HG03139 (cell line): Measurements from ENCODE around the gene RETREG3.
A peak's percentile ranks its signal among the peaks of the same experiment; 100 is the strongest.
"Not testable (repeated sequence)": the region's sequence is repeated elsewhere in the genome, so short reads cannot be mapped to it uniquely, and the experiment has no call there.

Source experiments
- ATAC-seq: cut with Tn5 transposase; IDR thresholded peaks from one replicate; pipeline ENCODE4 v1.9.1; 2021; ENCODE audit not compliant: unreplicated experiment

The RETREG3 gene, protein sequence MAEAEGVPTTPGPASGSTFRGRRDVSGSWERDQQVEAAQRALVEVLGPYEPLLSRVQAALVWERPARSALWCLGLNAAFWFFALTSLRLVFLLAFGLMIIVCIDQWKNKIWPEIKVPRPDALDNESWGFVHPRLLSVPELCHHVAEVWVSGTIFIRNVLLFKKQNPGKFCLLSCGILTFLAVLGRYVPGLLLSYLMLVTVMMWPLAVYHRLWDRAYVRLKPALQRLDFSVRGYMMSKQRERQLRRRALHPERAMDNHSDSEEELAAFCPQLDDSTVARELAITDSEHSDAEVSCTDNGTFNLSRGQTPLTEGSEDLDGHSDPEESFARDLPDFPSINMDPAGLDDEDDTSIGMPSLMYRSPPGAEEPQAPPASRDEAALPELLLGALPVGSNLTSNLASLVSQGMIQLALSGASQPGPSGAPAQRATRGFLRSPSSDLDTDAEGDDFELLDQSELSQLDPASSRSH

DNA sequence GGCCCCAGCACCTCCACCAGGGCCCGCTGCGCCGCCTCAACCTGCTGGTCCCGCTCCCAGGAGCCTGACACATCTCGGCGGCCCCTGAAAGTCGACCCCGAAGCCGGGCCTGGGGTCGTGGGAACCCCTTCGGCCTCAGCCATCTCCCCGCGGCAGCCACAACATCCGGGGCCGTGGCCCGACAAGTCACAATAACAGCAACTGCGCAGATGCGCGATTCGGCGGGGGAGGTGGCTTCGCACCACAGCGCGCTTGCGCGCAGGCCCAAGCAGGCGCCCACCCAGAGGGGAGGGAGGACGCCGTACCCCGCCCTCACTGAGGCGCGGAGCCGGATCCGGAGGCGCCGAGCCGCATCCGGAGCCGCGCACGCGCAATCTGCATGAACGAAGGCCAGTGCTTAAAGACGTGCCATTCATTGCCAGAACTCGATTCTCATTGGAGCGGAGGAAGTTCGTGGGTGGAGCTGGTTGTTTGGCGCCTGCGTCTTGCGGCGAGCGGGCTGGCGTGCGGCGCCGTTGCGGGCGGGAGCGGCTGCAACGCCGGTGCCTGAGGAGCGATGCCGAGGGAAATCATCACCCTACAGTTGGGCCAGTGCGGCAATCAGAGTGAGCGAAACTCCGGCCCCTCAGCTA lies at the start of gene RETREG3, which contains the start of gene TUBG1:
Gene RETREG3, minus strand, starts transcription at position 193 of the 632 bp plus-strand sequence. Its CDS starts 50 bp downstream, at position 143.
Gene TUBG1, plus strand, starts transcription at position 502 of the 632 bp plus-strand sequence. Its CDS starts 55 bp downstream, at position 557.
- peak; percentile 77 for ATAC-seq

DNA sequence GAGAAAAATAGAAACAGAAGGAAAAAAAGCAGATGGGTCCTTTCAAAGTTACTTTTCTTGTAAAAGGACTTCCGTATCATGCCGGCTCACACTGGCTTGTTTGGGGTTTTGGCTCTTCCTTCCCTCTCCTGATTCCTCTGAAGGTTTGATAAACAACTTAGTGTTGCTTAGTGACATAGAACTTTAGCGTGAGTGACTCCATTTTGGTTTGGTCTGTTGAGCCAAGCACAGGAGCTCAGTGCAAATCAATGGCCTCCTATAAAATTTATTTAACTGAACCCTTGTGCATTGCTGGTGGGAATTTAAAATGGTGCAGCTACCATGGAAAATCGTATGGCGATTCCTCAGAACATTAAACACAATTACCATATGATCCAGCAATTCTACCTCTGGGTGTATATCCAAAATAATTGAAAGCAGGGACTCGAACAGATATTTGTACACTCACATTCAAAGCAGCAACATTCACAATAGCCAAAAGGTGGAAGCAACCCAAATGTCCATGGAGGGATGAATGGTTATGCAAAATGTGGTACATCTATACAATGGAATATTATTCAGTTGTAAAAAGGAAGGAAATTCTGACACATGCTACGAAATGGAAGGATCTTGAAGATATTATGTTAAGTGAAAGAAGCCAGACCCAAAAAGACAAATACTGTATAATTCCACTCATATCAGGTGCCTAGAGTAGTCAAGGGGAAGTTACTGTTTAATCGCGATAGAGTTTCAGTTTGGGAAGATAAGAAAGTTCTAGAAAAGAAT lies 48.8 kb upstream of the RETREG3 start:
- no peak for ATAC-seq

DNA sequence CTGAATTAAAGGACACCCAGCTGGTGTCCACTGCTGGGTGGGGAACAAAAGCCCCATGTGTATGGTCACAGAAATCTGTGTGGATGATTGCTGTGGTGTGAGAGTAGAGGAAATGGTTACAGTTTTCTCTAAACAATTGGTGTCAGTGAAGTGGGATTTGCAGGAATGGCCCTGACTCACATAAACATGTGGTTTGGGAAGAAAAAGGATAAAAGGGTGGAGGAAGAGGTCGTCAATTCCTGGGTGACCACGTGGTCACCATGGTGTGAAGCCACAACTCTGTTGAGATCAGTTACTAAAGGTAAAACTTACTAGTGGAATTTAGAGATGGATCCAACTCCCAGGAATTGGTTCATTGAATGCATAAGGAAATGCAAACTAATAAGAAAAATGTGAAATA lies 46.4 kb upstream of the RETREG3 start:
- ATAC-seq: no peak

DNA sequence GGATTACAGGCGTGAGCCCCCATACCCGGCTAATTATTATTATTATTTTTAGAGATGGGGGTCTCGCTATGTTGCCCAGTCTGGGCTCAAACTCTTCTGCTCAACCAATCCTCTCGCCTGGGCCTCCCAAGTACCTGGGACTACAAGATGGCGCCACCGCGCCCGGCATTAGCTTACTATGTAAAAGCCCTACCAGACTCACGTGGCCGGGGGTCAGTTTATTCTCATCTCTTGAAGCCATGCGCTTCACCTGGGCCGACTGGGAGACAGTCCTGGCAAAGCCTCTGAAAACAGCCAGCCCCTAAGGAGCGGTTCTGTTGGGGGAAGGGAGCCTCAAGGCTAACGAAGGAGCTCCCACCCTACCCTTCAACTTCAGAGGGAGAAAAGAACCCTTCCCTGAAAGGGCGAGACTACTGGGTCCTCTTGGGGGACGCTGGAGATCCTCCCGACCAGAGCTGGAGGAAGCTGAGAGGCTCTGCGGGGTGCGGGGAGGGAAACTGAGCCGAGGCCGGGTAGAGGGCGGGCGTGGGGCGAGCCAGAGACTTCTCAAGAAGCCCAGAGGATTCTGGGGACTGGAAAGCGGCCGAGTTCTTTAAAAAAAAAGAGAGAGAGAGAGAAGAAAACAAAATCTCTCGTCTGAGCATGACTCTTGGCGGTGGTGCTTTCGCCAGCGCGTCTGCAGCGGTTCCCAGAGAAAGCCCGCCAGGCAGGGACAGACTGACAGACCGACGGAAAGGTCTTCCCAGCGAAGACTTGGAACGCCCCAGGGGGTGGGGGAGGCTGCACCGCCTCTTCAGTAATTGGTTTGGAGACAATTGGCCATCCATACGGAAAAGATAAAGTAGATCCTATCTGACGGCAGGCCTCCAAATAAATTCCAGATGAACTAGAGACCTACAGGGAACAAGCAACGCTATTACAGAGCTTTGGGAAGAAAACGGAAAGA lies 44.3 kb upstream of the RETREG3 start:
- no peak for ATAC-seq

DNA sequence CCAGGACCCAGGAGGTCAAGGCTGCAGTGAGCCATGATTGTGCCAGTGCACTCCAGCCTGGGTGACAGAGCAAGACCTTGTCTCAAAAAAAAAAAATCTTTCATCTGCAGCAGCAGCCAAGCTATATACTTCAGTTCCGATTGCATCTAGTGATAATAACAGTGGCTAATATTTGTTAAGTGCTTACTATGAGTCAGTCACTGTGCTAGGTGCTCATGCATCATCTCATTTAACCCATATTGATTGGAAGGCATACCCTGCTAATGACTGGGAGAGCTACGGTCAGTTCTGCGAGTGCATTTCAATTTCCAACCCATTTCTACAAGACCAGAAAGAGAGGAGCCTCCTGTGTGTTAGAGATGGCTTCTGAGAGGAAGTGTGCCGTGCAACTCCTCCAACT lies 42.2 kb upstream of the RETREG3 start:
- ATAC-seq: no peak

DNA sequence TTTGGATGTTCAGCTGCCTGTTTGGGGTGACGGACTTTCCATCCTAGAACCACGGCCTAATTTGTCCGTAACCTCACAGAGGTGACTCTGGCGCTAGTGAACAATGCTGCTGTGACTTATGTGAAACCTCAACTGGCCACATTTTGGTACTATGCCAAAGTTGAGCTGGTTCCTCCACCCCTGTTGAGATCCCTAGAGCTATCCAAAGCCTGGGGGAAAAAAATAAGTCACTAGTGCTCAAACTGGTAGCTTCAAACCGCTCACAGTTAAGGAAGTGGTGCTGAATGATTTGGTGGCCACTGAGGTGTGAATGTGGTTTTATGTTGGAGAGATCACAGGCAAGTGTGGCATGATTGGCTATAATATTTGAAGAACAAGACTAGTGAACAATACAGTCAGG lies 38.6 kb upstream of the RETREG3 start:
- ATAC-seq: no peak

DNA sequence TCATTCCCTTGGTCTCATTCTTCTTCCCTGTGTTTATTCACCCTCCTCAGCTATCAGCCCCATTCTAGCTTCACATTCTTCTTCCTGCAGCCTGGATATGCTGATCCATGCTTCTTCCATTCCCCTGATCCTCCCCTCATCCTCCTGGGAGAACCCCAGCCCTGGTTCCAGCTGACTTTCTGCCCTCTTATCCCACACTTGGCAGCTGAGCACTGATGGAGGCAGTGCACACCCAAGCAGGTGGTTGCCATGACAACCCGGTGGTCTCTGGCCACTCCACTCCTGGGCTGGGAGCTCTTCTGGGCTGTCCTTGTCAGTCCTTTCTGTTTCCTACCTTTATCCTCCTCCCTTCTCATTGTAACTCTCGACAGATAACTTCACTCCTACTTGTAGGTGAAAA lies 33.2 kb upstream of the RETREG3 start:
- no peak for ATAC-seq

DNA sequence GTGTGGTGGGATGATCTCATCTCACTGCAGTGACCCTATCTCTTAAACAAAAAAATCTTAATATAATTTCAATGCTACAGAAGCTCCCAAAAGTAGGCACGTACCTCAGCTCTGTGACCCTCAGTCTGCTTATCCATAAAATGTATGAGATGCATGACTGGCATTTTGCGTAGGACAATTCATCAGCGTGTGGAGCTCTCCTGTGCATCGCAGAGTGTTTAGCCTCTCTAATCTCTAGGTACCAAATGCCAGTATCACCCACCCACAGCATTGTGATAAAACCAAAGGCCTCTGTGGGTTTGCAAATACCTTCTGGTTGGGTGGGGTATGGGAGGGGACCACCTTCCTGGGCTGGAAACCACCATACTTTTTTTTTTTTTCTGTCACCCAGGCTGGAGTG lies 30.9 kb upstream of the RETREG3 start:
- no peak for ATAC-seq

DNA sequence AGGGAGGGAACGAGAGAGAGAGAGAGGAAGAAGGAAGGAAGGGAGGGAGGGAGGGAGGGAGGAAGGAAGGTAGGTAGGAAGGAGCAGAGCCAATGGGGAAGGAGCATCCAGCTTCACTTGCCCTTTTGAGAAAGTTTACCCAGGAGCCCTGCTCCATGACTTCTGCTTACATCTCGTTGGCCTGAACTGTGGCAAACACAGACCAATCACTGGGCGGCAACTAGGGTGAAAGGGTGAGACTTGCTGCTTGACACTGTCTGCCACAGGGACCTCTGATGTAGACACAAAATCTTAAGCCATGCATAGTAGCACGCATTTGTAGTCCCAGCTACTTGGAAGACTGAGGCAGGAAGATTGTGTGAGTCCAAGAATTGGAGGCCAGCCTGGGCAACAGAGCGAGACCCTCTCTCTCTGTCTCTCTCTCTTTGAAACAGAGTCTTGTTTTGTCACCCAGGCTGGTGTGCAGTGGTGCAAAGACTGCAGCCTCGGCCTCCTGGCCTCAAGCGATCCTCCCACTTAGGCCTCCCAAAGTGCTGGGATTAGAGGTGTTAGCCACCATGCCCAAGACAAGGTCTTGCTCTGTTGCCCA lies 30.4 kb upstream of the RETREG3 start:
- no peak for ATAC-seq

DNA sequence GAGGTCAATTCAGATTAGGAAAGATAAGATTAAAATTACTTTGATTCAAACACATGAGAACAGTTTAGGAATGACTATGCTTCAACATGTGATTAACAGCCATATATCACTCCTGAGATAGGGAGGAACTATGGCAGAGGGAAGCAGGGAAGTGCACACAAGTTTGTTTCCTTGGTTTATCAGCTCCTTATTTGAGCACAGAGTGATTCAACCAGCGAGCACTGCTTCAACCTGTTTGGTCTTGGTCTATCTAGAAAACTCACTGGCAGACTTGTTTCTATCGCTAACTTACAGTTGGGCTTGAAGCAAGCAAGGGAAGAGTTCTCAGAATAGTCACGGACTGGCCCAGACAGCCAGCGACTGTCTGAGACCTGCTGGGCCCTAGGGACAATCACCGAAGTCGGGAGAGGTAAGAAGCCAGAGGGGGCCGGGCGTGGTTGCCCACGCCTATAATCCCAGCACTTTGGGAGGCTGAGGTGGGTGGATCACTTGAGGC lies 23.8 kb upstream of the RETREG3 start:
- no peak for ATAC-seq

DNA sequence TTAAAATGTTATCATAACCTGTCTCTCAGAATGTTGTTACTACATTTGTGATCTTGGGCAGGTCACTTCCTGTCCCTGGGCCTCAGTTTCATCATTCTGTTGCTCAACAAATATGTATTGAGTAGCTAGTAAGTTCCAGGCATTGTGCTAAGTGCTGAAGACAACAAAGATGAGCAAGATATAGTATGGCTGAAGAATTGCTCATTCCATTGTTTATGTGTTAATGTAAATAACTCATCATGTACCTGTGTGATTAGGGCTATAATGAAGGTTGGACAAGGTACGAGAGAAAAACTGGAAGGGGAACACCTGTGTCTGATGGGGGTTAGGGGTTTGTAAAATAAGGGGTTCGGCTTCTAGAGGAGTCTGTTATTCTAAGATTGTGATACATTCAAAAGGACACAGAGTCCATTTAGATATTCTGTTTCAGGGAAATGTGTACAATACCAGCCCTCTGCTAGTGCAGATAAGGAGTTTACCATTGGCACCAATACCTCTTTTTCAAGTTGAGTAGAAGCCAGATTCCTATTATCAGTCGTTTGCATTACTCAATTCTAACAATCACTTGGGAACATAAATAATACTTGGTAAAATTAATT lies 20.3 kb upstream of the RETREG3 start:
- ATAC-seq: no peak

DNA sequence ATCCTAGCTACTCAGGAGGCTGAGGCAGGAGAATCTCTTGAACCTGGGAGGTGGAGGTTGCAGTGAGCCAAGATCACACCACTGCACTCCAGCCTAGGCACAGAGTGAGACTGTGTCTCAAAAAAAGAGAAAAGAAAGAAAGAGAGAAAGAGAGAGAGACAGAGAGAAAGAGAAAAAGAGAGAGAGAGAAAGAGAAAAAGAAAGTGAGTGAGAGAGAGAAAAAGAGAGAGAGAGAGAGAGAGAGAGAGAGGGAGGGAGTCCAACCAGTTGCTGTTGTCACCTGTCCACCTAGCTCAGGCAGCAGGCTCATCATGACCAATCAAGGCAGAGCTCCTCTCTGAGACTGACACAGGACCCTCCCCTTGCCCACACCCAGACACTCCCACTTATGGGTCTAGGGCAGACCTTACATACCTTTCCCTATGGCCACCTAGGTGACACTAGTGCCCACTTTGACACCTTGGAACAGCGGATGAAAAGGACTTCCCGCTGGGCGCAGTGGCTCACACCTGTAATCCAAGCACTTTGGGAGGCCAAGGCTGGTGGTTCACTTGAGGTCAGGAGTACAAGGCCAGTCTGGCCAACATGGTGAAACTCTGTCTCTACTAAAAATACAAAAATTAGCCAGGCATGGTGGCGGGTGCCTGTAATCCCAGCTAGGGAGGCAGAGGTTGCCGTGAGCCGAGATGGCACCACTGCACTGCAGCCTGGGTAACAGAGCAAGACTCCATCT lies 18.0 kb upstream of the RETREG3 start:
- not testable (repeated sequence) for ATAC-seq

DNA sequence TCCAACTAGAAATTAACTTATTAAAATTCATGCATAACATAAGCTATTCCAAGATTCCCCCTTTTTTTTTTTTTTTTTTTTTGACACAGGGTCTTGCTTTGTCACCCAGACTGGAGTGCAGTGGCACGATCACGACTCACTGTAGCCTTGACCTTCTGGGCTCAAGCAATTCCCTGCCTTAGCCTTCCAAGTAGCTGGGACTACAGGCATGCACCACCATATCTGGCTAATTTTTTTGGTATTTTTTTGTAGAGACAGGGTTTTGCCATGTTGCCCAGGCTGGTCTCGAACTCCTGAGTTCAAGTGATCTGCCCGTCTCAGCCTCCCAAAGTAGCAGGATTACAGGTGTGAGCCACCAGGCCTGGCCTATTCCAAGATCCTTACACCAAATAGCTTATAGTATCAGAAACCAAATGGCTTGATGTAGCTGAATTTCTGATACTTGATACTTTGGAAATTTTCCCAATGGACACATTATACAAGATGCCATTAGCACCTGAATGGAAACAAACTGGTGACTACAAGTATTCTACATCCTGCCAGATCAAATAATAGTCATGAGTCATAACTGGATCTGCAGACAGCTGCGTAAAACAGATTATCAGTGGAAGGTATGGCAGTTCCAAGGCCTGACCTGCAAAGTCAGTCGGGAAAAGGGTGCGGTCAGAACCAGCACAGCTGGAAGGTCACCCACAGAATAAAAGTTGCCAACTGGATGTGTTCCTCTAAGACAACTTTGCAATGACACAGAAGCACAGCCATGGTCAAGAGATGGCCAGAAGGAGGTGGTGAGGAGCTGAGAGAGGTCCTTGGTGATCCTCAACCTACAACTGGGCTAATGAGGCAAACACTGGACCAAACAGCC lies 14.8 kb upstream of the RETREG3 start:
- ATAC-seq: no peak

DNA sequence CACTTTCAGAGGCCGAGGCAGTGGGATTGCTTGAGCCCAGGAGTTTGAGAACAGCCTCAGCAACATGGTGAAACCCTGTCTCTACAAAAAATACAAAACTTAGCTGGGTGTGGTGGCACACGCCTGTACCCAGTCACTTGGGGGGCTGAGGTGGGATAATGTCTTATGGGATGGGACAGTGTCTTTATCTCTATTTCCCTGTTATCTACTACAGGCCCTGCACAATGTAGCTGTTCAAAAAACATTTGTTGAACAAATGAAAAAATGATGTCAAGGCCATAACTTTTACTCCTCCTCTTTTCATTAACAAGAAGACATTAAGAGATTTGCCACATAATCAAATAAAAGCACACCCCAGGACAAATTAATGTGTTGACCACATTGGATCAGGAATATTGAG lies 14.1 kb upstream of the RETREG3 start:
- no peak for ATAC-seq

DNA sequence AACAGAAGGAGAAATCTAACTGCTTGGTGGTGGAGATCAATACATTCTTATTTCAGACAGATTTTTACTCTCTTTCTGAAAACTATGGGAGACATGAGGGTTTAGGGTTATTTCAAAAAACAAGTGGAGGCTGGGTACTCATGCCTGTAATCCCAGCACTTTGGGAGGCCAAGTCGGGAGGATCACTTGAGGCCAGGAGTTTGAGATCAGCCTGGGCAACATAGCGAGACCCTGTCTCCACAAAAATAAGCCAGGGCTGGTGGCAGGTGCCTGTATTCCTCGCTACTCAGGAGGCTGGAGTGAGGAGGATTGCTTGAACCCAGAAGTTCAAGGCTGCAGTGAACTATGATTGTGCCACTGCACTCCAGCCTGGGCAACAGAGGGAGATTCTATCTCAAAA lies 12.8 kb upstream of the RETREG3 start:
- not testable (repeated sequence) for ATAC-seq

DNA sequence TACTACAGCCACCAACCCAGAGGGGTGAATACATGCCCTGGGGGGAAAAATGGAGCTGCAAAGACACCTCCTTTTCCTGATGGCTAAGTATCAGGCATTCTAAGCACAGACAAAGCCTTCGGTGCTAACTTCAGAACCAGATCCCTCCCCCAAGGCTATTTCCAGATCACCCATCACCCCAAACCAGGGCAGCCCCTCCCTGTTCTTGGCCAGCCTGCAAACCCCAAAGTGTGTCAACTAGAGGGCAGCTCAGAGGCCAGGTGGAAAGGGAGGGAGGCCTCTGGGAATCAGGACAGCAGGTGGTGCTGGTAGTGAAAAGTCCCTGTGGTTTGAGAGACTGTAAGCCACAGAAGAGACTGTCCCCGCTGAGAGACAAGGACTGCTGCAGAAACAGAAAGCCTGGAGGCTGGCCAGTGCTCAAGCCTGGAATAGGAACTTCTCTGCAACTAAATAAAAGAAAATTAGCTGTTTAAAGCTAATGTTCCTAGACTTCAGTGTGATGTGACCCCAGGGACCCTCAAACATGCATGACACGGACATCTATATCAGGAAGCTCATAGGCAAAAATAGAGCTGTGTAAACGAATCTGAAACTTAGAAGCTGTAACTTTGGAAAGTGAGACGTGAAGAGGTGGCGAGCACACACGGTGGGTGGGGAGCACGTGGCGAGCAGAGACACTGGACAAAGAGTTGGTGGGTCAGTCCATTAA lies 9.4 kb upstream of the RETREG3 start:
- peak; percentile 66 for ATAC-seq

DNA sequence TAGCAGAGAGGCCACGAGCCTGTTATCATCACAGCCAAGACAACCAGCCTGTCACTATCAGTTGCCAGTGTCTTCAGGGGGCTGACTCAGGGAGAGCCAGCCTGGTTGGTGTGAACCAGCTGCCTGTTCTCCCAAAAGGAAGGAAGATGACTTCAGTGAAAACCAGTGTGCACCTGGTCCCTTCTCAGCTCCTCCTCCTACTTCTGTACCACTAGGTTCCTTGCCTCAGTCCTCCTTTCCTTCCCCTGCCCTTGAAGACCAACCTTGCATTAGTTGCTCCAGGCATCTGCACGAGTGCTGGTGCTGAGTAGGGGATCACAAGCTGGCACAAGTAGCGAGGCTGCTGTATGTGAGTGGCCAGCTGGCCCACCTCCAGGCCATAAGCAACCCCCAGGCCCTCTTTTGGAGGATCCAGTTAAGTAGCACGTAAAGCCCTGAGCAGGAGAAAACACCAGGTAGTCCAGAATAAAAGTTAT lies 8.8 kb upstream of the RETREG3 start:
- no peak for ATAC-seq
